Smooth muscle cell (in vitro differentiated cells): ENCODE results near the gene SIT1. TPM values are rescaled to one million over a fixed set of nuclear protein-coding genes. Genes with fewer than 3 reads are reported as not detected.

Experiments used
- DNase-seq: peaks from one replicate; lab custom pipeline; 2025; ENCODE audit not compliant: unreplicated experiment; lab: John Stamatoyannopoulos, UW
- H2AFZ ChIP-seq: fragments of 200-600 bp; sonication (generic); 2 replicates; pipeline ENCODE4 v1.6.0; 2016; ENCODE audit warnings: antibody characterized with exemption, low read depth, mild to moderate bottlenecking
- H3F3A ChIP-seq: fragments of 200-600 bp; sonication (generic); 2 replicates; pipeline ENCODE4 v1.6.0; 2017; ENCODE audit warnings: antibody characterized with exemption, low read depth
- H3K27ac ChIP-seq: fragments of 200-600 bp; sonication (generic); 2 replicates; pipeline ENCODE4 v1.5.1; 2016; ENCODE audit warnings: low read depth, mild to moderate bottlenecking
- H3K27me3 ChIP-seq: fragments of 200-600 bp; sonication (generic); 2 replicates; pipeline ENCODE4 v1.6.1; 2016; ENCODE audit warnings: low read depth, mild to moderate bottlenecking
- H3K36me3 ChIP-seq: fragments of 200-600 bp; sonication (generic); 2 replicates; pipeline ENCODE4 v1.5.1; 2016; ENCODE audit warnings: low read depth
- H3K4me1 ChIP-seq: fragments of 200-600 bp; sonication (generic); 2 replicates; pipeline ENCODE4 v1.5.1; 2016; ENCODE audit warnings: low read depth
- H3K4me2 ChIP-seq: fragments of 200-600 bp; sonication (generic); 2 replicates; pipeline ENCODE4 v1.6.0; 2016; ENCODE audit warnings: mild to moderate bottlenecking
- H3K4me3 ChIP-seq: fragments of 200-600 bp; sonication (generic); 2 replicates; pipeline ENCODE4 v1.5.1; 2016; ENCODE audit warnings: mild to moderate bottlenecking
- H3K79me2 ChIP-seq: fragments of 200-600 bp; sonication (generic); 2 replicates; pipeline ENCODE4 v1.6.0; 2016; ENCODE audit warnings: low read depth, mild to moderate bottlenecking
- H3K9ac ChIP-seq: fragments of 200-600 bp; sonication (generic); 2 replicates; pipeline ENCODE4 v1.6.0; 2016; ENCODE audit warnings: low read depth
- H3K9me3 ChIP-seq: fragments of 200-600 bp; sonication (generic); replicated peaks from 2 replicates; pipeline ENCODE4 v1.5.1; 2016; ENCODE audit warnings: low read depth
- H4K20me1 ChIP-seq: fragments of 200-600 bp; sonication (generic); 2 replicates; pipeline ENCODE4 v1.6.0; 2016; ENCODE audit warnings: low read depth
- WGBS: methylation state at CpG from one replicate; pipeline ENCODE4 v1.1.7; 2016; ENCODE audit warnings: low lambda C conversion rate; 5-methylcytosine and 5-hydroxymethylcytosine counted together
- polyA plus RNA-seq: library from polyadenylated mRNA; unstranded; fragments of >200 nt; fragmentation: Nextera tagmentation; extraction: Ambion mirVana; gene quantifications from 2 replicates; pipeline ENCODE4 v1.2.1, GENCODE V29; 2016
- total RNA-seq: library from RNA; depleted of rRNA; stranded (reverse); fragments of >200 nt; gene quantifications from 2 replicates; pipeline ENCODE4 v1.2.3, GENCODE V29; 2014
- TF ChIP-seq, protein P1 (sequence below): fragments of 200-600 bp; sonication (generic); IDR thresholded peaks from 2 replicates; pipeline ENCODE4 v1.5.1; 2017; ENCODE audit warnings: borderline replicate concordance, mild to moderate bottlenecking, antibody characterized with exemption; ENCODE audit not compliant: insufficient read depth, poor library complexity, severe bottlenecking

Gene SIT1
- total and polyA plus RNA-seq, 2 experiments from 2014 or later = not detected

DNA sequence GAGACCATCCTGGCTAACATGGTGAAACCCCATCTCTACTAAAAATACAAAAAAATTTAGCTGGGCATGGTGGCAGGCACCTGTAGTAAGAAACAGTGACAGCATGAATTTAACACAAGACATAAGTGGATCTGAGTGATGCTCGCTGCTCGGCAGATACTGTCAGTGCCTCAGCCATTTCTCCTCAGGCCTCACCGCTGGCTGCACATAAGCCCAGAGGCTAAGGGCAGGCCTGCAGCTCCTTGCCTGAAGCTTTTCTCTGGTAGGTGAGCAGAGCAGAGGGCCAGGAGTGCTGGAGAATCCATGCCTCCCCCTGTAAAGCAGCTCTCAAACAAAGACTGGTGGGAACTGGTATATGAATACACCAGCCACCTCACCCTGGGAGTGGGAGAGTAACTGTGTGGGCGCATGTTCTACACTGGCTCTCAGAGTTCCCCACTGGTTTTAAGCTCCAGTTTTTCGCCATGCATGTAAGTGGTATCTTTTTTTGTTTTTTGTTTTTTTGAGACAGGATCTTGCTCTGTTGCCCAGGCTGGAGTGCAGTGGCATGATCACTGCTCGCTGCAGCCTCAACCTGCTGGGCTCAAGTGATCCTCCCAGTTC lies 22.2 kb downstream of the SIT1 start:
- no peak overlapping the region for H3K9ac ChIP-seq
- TF ChIP-seq, protein P1, sequence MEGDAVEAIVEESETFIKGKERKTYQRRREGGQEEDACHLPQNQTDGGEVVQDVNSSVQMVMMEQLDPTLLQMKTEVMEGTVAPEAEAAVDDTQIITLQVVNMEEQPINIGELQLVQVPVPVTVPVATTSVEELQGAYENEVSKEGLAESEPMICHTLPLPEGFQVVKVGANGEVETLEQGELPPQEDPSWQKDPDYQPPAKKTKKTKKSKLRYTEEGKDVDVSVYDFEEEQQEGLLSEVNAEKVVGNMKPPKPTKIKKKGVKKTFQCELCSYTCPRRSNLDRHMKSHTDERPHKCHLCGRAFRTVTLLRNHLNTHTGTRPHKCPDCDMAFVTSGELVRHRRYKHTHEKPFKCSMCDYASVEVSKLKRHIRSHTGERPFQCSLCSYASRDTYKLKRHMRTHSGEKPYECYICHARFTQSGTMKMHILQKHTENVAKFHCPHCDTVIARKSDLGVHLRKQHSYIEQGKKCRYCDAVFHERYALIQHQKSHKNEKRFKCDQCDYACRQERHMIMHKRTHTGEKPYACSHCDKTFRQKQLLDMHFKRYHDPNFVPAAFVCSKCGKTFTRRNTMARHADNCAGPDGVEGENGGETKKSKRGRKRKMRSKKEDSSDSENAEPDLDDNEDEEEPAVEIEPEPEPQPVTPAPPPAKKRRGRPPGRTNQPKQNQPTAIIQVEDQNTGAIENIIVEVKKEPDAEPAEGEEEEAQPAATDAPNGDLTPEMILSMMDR = no peak
- DNase-seq = no peak
- no peaks in the 10 kb centered on the region for H4K20me1 ChIP-seq
- H2AFZ ChIP-seq = no peak overlapping the region
- no peaks in the 10 kb centered on the region for H3K36me3 ChIP-seq
- no peak overlapping the region for H3K27ac ChIP-seq
- no peaks in the 10 kb centered on the region for H3F3A ChIP-seq
- no peaks in the 10 kb centered on the region for H3K9me3 ChIP-seq
- no peak overlapping the region for H3K4me3 ChIP-seq
- no peaks in the 10 kb centered on the region for H3K27me3 ChIP-seq
- H3K79me2 ChIP-seq = no peaks in the 10 kb centered on the region
- no peaks in the 10 kb centered on the region for H3K4me1 ChIP-seq
- H3K4me2 ChIP-seq = no peak overlapping the region
- 92% methylated on average over 6 of the region's 6 CpGs for WGBS

DNA sequence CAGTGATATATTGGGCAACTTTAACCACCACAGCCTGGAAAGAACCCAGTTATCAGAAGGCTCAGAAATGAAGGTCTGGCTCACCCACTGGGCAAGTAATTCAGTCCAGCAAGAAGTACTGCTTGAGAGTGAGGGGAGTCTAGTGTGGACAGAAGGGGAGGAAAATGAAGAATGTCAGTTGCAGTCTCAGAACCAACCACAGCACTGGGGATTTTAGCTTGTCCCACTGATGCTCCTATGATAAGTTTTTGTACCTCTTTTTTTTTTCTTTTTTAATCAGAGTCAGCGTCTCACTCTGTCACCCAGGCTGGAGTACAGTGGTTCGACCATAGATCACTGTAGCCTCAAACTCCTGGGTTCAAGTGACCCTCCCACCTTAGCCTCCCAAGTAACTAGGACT lies 23.2 kb downstream of the SIT1 start:
- Histone ChIP-seq H3F3A (no peaks in the 10 kb centered on the region), H3K79me2 (no peaks in the 10 kb centered on the region), H3K9me3 (no peaks in the 10 kb centered on the region), H3K27me3 (no peaks in the 10 kb centered on the region), H3K4me1 (no peaks in the 10 kb centered on the region), H2AFZ (no peak overlapping the region), H3K4me2 (no peak overlapping the region), H3K27ac (no peak overlapping the region), H3K9ac (no peak overlapping the region), H4K20me1 (no peaks in the 10 kb centered on the region), H3K36me3 (no peaks in the 10 kb centered on the region), H3K4me3 (no peak overlapping the region)
- TF ChIP-seq, protein P1 = no peak
- no peak for DNase-seq
- 94% methylated on average over 2 of the region's 2 CpGs for WGBS

DNA sequence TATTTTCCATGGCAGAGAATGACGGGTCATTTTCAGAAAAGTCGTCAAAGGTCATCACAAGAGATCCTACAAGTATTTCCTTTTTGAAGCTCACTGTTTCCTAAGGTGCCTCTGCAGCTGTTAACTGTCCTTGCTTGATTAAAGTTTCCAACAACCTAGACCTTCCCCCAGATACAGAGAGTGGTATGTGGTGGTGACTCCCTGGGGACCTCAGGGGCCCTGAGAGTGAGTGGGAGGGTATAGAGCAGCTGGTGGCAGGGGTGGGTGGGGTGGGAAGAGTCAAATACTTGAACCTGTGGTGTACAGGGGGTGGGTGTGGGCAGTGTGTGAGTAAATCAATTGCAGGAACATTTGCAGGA lies 31.0 kb downstream of the SIT1 start:
- WGBS = 87% methylated on average over 2 of the region's 2 CpGs
- Histone ChIP-seq H3K9me3 (no peaks in the 10 kb centered on the region), H3K36me3 (no peaks in the 10 kb centered on the region), H3K4me1 (peaks cover 3% of the 10 kb centered on the region), H4K20me1 (no peaks in the 10 kb centered on the region), H3F3A (no peaks in the 10 kb centered on the region), H3K9ac (no peak overlapping the region), H3K27me3 (peaks cover 37% of the 10 kb centered on the region), H2AFZ (no peak overlapping the region), H3K4me3 (no peak overlapping the region), H3K4me2 (no peak overlapping the region), H3K27ac (no peak overlapping the region), H3K79me2 (no peaks in the 10 kb centered on the region)
- TF ChIP-seq, protein P1 = no peak
- DNase-seq = no peak
